Mesenchymal stem cell (in vitro differentiated cells and primary cell): Measurements from ENCODE around the gene CRABP2.

ENCODE experiments used
- DNase-seq: peaks from one replicate; pipeline ENCODE4 v3.0.0-alpha.2; 2013
- H2AFZ ChIP-seq: one replicate; pipeline ENCODE4 v1.6.1; 2013; ENCODE audit warnings: low read depth, mild to moderate bottlenecking, control low read depth, inconsistent platforms, low read length, moderate library complexity
- H2AK5ac ChIP-seq: 2 replicates; pipeline ENCODE4 v1.6.1; 2013; ENCODE audit warnings: low read length, moderate library complexity, mild to moderate bottlenecking, inconsistent platforms; ENCODE audit not compliant: severe bottlenecking
- H2BK120ac ChIP-seq: one replicate; pipeline ENCODE4 v1.6.1; 2013; ENCODE audit warnings: low read depth, mild to moderate bottlenecking, inconsistent platforms, low read length, moderate library complexity
- H2BK12ac ChIP-seq, 2 experiments: one replicate each; pipeline ENCODE4 v1.6.1; 2013; ENCODE audit warnings: inconsistent platforms in 2 of 2, low read length in 2 of 2, mild to moderate bottlenecking in 2 of 2, moderate library complexity in 2 of 2, control low read depth in 1 of 2
- H2BK15ac ChIP-seq: one replicate; pipeline ENCODE4 v1.6.1; 2013; ENCODE audit warnings: mild to moderate bottlenecking, low read depth, inconsistent platforms; ENCODE audit not compliant: poor library complexity, severe bottlenecking
- H2BK5ac ChIP-seq: 2 replicates; pipeline ENCODE4 v1.6.1; 2013; ENCODE audit warnings: low read depth, mild to moderate bottlenecking, low read length, control low read depth, inconsistent platforms; ENCODE audit not compliant: poor library complexity, severe bottlenecking
- H3K14ac ChIP-seq, 2 experiments: one replicate each; pipeline ENCODE4 v1.6.1; 2013; ENCODE audit warnings: inconsistent platforms in 2 of 2, low read length in 2 of 2, control low read depth in 1 of 2, mild to moderate bottlenecking in 1 of 2, moderate library complexity in 1 of 2
- H3K18ac ChIP-seq, 2 experiments: one replicate each; pipeline ENCODE4 v1.6.1; 2013; ENCODE audit warnings: inconsistent platforms in 2 of 2, low read length in 2 of 2, control low read depth in 1 of 2, low read depth in 1 of 2, mild to moderate bottlenecking in 1 of 2
- H3K23ac ChIP-seq, 2 experiments: one replicate each; pipeline ENCODE4 v1.6.1; 2013; ENCODE audit warnings: inconsistent platforms in 2 of 2, low read length in 2 of 2, mild to moderate bottlenecking in 2 of 2, moderate library complexity in 2 of 2, control low read depth in 1 of 2
- H3K27ac ChIP-seq: 2 replicates; pipeline ENCODE4 v1.5.1; 2013; ENCODE audit warnings: mild to moderate bottlenecking, moderate library complexity, low read length, control low read depth, inconsistent platforms; ENCODE audit not compliant: poor library complexity, severe bottlenecking
- H3K27me3 ChIP-seq, 2 experiments: 2 replicates each; pipeline versions ENCODE4 v1.6.1 to v1.7.0; 2013; ENCODE audit warnings: low read length in 2 of 2, mild to moderate bottlenecking in 2 of 2, moderate library complexity in 2 of 2, control low read depth in 1 of 2, inconsistent platforms in 1 of 2; ENCODE audit not compliant: control insufficient read depth in 1 of 2, insufficient read depth in 1 of 2
- H3K36me3 ChIP-seq, 2 experiments: 2 replicates each; pipeline versions ENCODE4 v1.6.1 to v1.7.0; 2013; ENCODE audit warnings: low read length in 2 of 2, control low read depth in 1 of 2, inconsistent platforms in 1 of 2, low read depth in 1 of 2, mild to moderate bottlenecking in 1 of 2; ENCODE audit not compliant: insufficient read depth in 2 of 2, control insufficient read depth in 1 of 2
- H3K4ac ChIP-seq, 2 experiments: one replicate each; pipeline ENCODE4 v1.6.1; 2013; ENCODE audit warnings: inconsistent platforms in 2 of 2, low read length in 2 of 2, mild to moderate bottlenecking in 2 of 2, moderate library complexity in 2 of 2, control low read depth in 1 of 2, low read depth in 1 of 2
- H3K4me1 ChIP-seq: 2 replicates; pipeline ENCODE4 v1.6.1; 2013; ENCODE audit warnings: low read depth, low read length, control low read depth; ENCODE audit not compliant: control insufficient read depth, insufficient read depth
- H3K4me2 ChIP-seq: 2 replicates; pipeline ENCODE4 v1.6.1; 2013; ENCODE audit warnings: low read length, mild to moderate bottlenecking, inconsistent platforms; ENCODE audit not compliant: poor library complexity, severe bottlenecking
- H3K4me3 ChIP-seq, 2 experiments: 2 replicates each; pipeline versions ENCODE4 v1.5.1 to v1.7.0; 2013; ENCODE audit warnings: low read length in 2 of 2, mild to moderate bottlenecking in 2 of 2, control low read depth in 1 of 2, low read depth in 1 of 2; ENCODE audit not compliant: insufficient read depth in 1 of 2
- H3K79me1 ChIP-seq: replicated peaks from 2 replicates; pipeline ENCODE4 v1.6.1; 2013; ENCODE audit warnings: mild to moderate bottlenecking, control low read depth, low read length, inconsistent platforms; ENCODE audit not compliant: poor library complexity, severe bottlenecking
- H3K9ac ChIP-seq: 2 replicates; pipeline ENCODE4 v1.7.0; 2013; ENCODE audit warnings: mild to moderate bottlenecking, low read length, moderate library complexity
- H3K9me3 ChIP-seq: 2 replicates; pipeline ENCODE4 v1.7.0; 2013; ENCODE audit warnings: mild to moderate bottlenecking, low read length; ENCODE audit not compliant: control insufficient read depth
- H4K8ac ChIP-seq: one replicate; pipeline ENCODE4 v1.6.1; 2013; ENCODE audit warnings: inconsistent platforms, mild to moderate bottlenecking, low read length, moderate library complexity
- H4K91ac ChIP-seq: one replicate; pipeline ENCODE4 v1.6.1; 2013; ENCODE audit warnings: mild to moderate bottlenecking, low read length, inconsistent platforms
- WGBS: methylation state at CpG from one replicate; pipeline ENCODE4 v1.1.7; 2013; ENCODE audit warnings: mixed read lengths; 5-methylcytosine and 5-hydroxymethylcytosine counted together

Gene CRABP2

DNA sequence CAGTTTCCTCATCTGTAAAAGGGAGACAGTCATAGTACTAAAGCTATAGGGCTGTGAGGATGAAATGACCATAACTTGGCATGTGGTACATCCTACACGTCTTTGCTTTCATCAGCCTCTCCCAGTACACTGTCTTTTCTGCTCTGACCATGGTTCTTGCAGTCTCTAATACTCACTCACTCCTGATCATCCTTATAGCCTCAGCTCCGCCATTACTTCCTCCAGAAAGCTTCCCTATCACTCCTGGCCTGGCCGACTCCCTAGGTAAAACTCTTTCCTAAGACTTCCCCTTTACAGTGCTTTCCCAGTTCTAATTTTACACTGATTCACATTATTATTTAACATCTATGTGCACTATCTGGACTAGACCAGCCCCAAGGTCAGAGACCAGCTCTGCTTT is 40.5 kb upstream of the CRABP2 start:
- H3K18ac ChIP-seq: peak overlapping the region; percentile 85 to 97
- peaks cover 41 to 42% of the 10 kb centered on the region in 2 experiments for H3K36me3 ChIP-seq
- peak overlapping the region; percentile 99 for H3K9ac ChIP-seq

DNA sequence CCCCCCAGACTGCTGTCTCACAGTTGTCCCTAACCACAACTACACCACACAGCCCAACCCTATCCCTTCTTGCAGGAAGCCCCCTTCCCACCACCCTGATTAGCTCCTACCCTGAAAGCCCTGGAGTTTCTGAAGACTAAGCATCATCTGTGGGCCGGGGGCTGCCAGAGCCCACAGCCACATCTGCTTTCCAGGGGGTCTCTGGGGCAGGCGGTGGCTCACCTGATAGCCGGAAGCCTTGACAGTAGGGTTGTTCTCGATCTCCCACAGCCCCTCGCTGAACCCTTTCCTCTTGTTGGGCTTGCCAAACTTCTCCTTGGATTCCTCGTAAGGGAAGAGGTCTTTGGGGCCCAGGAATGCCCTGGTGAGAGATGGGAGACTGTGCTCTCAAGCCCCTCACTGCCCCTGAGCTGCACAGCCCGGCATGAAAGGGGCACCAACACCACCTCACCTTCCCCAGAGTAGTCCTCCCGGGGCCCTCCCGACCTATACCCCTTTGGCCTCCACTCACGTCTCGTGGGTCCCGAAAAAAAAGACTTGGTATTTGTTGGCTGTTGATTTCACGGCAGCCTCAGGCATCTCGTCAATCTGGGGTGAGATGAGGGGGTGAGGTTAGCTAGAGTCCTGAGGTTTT is 39.5 kb upstream of the CRABP2 start:
- Histone ChIP-seq H3K9me3 (no peaks in the 10 kb centered on the region), H2BK5ac (no peak overlapping the region), H3K9ac (peak overlapping the region; percentile 99), H3K27me3 (no peaks in the 10 kb centered on the region), H3K79me1 (peaks cover 9% of the 10 kb centered on the region), H3K36me3 (peaks cover 41 to 42% of the 10 kb centered on the region in 2 experiments), H3K14ac (no peak overlapping the region), H3K4me2 (no peak overlapping the region), H2BK15ac (no peak overlapping the region), H2BK120ac (no peak overlapping the region), H3K4me1 (peaks cover 44% of the 10 kb centered on the region), H2BK12ac (no peak overlapping the region), H3K4ac (no peak overlapping the region), H4K8ac (no peak overlapping the region), H2AK5ac (peak overlapping the region; percentile 82), H3K4me3 (no peak overlapping the region), H4K91ac (no peak overlapping the region), H3K18ac (no peak overlapping the region), H3K23ac (no peak overlapping the region), H2AFZ (no peak overlapping the region), H3K27ac (no peak overlapping the region)
- over 99% methylated on average over 14 of the region's 14 CpGs for WGBS
- DNase-seq: no peak

More for the DNA sequence above, 40.5 kb upstream of the CRABP2 start:
- Histone ChIP-seq H2BK12ac (peak overlapping the region; percentile 29 to 70), H3K4me2 (peak overlapping the region; percentile 94), H3K4me1 (peaks cover 45% of the 10 kb centered on the region), H3K27ac (peak overlapping the region; percentile 100), H3K27me3 (no peaks in the 10 kb centered on the region), H3K9me3 (no peaks in the 10 kb centered on the region), H3K79me1 (peaks cover 9% of the 10 kb centered on the region), H4K8ac (peak overlapping the region; percentile 96), H2AK5ac (peak overlapping the region; percentile 99), H3K4ac (peak overlapping the region in 1 of 2 experiments; percentile 95), H3K4me3 (peak overlapping the region in 1 of 2 experiments; percentile 74), H3K23ac (no peak overlapping the region), H2BK5ac (peak overlapping the region; percentile 50), H2BK120ac (no peak overlapping the region), H2AFZ (no peak overlapping the region), H2BK15ac (peak overlapping the region; percentile 56), H3K14ac (no peak overlapping the region), H4K91ac (no peak overlapping the region)
- 89% methylated on average over 3 of the region's 3 CpGs for WGBS
- DNase-seq: no peak

DNA sequence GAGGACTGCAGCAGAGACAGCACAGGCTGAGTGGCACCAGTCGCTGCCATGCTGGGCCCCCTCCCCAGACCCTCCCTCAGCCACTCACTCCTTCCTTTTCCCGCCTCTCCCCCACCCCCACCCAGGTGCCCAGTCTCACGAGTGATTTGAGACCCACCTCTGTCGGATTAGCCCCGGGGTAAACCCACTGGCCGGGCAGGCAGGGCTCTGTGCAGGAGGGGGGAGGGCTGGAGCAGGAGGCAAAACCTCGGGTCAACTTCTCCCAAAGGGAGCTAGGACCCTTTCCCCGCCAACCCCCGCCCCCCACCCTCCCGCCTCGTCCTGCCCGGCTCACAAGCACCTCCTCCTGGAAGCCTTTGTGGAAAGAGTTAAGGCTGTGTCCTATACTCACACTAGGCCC is 39.0 kb upstream of the CRABP2 start:
- Histone ChIP-seq H3K23ac (no peak overlapping the region), H2AFZ (no peak overlapping the region), H3K4me2 (no peak overlapping the region), H2AK5ac (no peak overlapping the region), H2BK12ac (no peak overlapping the region), H3K4me1 (peaks cover 39% of the 10 kb centered on the region), H3K27me3 (no peaks in the 10 kb centered on the region), H2BK15ac (no peak overlapping the region), H3K18ac (no peak overlapping the region), H4K8ac (no peak overlapping the region), H3K14ac (no peak overlapping the region), H3K9me3 (no peaks in the 10 kb centered on the region), H2BK120ac (no peak overlapping the region), H3K4me3 (no peak overlapping the region), H3K79me1 (peaks cover 10% of the 10 kb centered on the region), H3K27ac (no peak overlapping the region), H3K9ac (peak overlapping the region; percentile 99), H2BK5ac (no peak overlapping the region), H4K91ac (no peak overlapping the region), H3K36me3 (peaks cover 37 to 40% of the 10 kb centered on the region in 2 experiments), H3K4ac (no peak overlapping the region)
- 97% methylated on average over 5 of the region's 12 CpGs for WGBS
- DNase-seq: no peak

DNA sequence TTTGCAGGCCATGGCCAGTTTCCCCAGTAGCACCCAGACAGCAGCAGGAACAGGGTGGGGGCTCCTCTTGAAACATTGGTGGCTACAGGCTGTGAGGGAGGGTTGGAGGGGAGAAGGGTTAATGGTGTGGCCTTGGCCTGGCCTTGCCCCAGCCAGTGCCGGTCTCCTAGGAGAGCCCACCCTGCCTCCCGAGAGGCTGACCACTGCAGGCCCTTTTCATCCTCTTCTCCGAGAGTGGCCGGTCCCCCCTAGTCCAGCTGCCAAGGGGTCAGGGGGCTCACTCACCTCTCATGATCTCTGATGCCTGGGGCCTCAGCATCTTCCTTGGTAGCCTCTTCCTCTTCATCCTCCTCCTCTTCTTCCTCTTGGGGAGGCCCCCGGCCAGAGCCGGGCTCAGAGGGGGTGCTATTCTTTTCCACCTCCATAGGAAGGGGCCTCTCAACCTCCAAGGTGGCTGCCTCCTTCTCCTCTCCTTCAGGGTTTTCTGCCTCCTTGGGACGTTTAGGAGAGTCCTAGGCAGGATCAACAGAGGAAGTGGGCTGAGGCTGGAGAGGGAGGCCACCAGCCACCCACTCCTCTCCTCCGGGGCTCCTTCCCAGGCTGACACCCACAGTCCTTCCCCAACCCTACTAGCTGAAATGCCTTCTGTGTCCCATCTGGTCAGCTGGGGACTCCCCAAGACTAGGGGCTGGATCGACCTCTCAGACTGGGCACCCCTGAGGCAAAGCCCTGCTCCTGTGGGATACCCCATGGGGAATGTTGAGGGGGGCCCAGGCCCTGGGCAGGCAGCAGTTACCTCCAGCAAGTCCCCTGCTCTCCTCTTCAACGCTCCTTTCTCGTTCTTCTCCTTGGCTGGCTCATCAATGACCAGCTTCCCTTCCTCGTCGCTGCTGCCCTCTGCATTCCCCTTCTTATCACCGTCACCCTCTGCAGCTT is 38.3 kb upstream of the CRABP2 start:
- no peak for DNase-seq
- Histone ChIP-seq H4K8ac (no peak overlapping the region), H2BK5ac (no peak overlapping the region)

More for the DNA sequence above, 38.3 kb upstream of the CRABP2 start:
- Histone ChIP-seq H3K79me1 (peaks cover 10% of the 10 kb centered on the region), H3K9me3 (no peaks in the 10 kb centered on the region), H2BK120ac (no peak overlapping the region), H3K18ac (no peak overlapping the region), H3K4me1 (peaks cover 32% of the 10 kb centered on the region), H3K14ac (no peak overlapping the region), H2AFZ (no peak overlapping the region), H3K9ac (peak overlapping the region; percentile 34), H3K23ac (no peak overlapping the region), H3K27me3 (no peaks in the 10 kb centered on the region), H4K91ac (no peak overlapping the region), H3K4me3 (no peak overlapping the region), H3K4ac (no peak overlapping the region), H2BK15ac (no peak overlapping the region), H3K36me3 (peaks cover 32 to 44% of the 10 kb centered on the region in 2 experiments), H2BK12ac (no peak overlapping the region), H3K27ac (no peak overlapping the region), H2AK5ac (no peak overlapping the region), H3K4me2 (no peak overlapping the region)
- WGBS: 94% methylated on average over 13 of the region's 14 CpGs
